ENCODE measurements around the gene LINGO3. TPM values are rescaled to one million over a fixed set of nuclear protein-coding genes. Genes with fewer than 3 reads are reported as not detected.
A peak's percentile ranks its signal among the peaks of the same experiment; 100 is the strongest.

LINGO3 gene
- total and polyA plus RNA-seq, 2 of the 8 experiments (the other 6 are each of a cell fraction or from before 2014, with no cell fraction given): 0.59 TPM; not detected in 1

GRCh38 chr19:2338751-2339643 lies 31.0 kb upstream of the LINGO3 start:
- Histone ChIP-seq H3K4me3 (ENCODE audit: extremely low read depth in 1 of 4, insufficient read depth in 2 of 4, low read depth in 3 of 4, low read length in 4 of 4) (no peak overlapping the region), H3K56ac (replicated peaks; ENCODE audit: insufficient read length, low read depth, low read length) (no peak overlapping the region), H3K36me3 (ENCODE audit: control insufficient read depth in 2 of 4, insufficient read depth in 4 of 4, low read length in 3 of 4) (peaks cover 2 to 23% (median 6%) of the 10 kb centered on the region in 4 experiments; a peak in 3 of 8 replicates), H2BK15ac (ENCODE audit: low read length) (no peak overlapping the region), H2AFZ (ENCODE audit: low read length) (no peak overlapping the region), H4K5ac (ENCODE audit: insufficient read length, low read depth, low read length) (no peak overlapping the region), H2BK120ac (replicated peaks; ENCODE audit: low read depth, low read length) (no peak overlapping the region), H2BK20ac (ENCODE audit: low read length) (no peak overlapping the region), H4K91ac (replicated peaks; ENCODE audit: insufficient read length, low read length) (no peak overlapping the region), H3K14ac (ENCODE audit: insufficient read length) (no peak overlapping the region), H2BK12ac (ENCODE audit: low read depth, low read length) (no peak overlapping the region), H3K27me3 (replicated peaks in 1 of 4; ENCODE audit: control insufficient read depth in 3 of 4, extremely low read depth in 1 of 4, insufficient read depth in 3 of 4, low read length in 3 of 4) (no peaks in the 10 kb centered on the region), H4K20me1 (replicated peaks in 1 of 2; ENCODE audit: control insufficient read depth in 1 of 2, insufficient read depth in 2 of 2, low read length in 2 of 2) (peaks cover 9 to 27% of the 10 kb centered on the region in 2 experiments), H3K79me2 (ENCODE audit: control insufficient read depth in 1 of 2, insufficient read depth in 2 of 2, low read length in 2 of 2) (peaks cover 9 to 25% of the 10 kb centered on the region in 2 experiments), H3K4me1 (replicated peaks in 1 of 4; ENCODE audit: control insufficient read depth in 3 of 4, insufficient read depth in 4 of 4, low read length in 3 of 4) (peaks cover 0 to 8% (median 2%) of the 10 kb centered on the region in 4 experiments; a peak in 4 of 7 replicates), H3K9ac (replicated peaks in 1 of 4; ENCODE audit: extremely low read depth in 1 of 4, low read depth in 3 of 4, low read length in 3 of 4) (no peak overlapping the region), H3K23me2 (ENCODE audit: low read depth, low read length) (peaks cover 3% of the 10 kb centered on the region; the same call in 1 of the 2 replicates), H3K79me1 (ENCODE audit: low read depth, low read length) (peaks cover 23% of the 10 kb centered on the region), H2BK5ac (ENCODE audit: low read depth, low read length) (no peak overlapping the region), H3K27ac (ENCODE audit: low read depth, low read length) (no peak overlapping the region), H2AK5ac (ENCODE audit: low read depth, low read length) (no peak overlapping the region), H3K4me2 (ENCODE audit: insufficient read depth in 1 of 2, low read depth in 2 of 2, low read length in 2 of 2) (no peak overlapping the region), H3K23ac (ENCODE audit: insufficient read length) (no peak overlapping the region), H3K4ac (replicated peaks; ENCODE audit: insufficient read length, low read depth, low read length) (no peak overlapping the region), H3K9me3 (ENCODE audit: insufficient read depth in 2 of 2, low read depth in 1 of 2, low read length in 1 of 2) (peaks cover 0 to 5% of the 10 kb centered on the region in 2 experiments; a peak in 1 of 4 replicates), H3K18ac (ENCODE audit: extremely low read depth, low read length) (no peak overlapping the region), H4K8ac (ENCODE audit: extremely low read depth, insufficient read depth, low read length) (peak overlapping the region; percentile 51; the same call in 1 of the 2 replicates)
- DNase-seq (ENCODE audit: low read depth in 1 of 2, low spot score in 2 of 2) (no peak), FAIRE-seq (no peak)
- CTCF ChIA-PET (ENCODE audit: partially characterized antibody): interaction anchor here (1.5 kb wide), 1 partner anchor 17 kb away, joined by 5 read pairs; no protein-coding TSS in a partner anchor
- WGBS, 2 experiments (ENCODE audit: extremely low coverage in 1 of 2, insufficient coverage in 1 of 2, insufficient read length in 1 of 2, insufficient replicate concordance in 2 of 2, low coverage in 1 of 2, low lambda C conversion rate in 2 of 2, missing lambda C conversion rate in 1 of 2): 95% methylated on average over 52 of the region's 54 CpGs; no CpG with 5 or more reads in 1 of the 2 experiments
- POLR2A ChIA-PET (ENCODE audit: partially characterized antibody): interaction anchor here (1.2 to 3.1 kb wide), 4 partner anchors 11 to 24 kb away, joined by 3 to 11 read pairs (median 6); partner anchors contain the start of genes LSM7 and SPPL2B
- no peak for TF ChIP-seq HDAC2 (IDR thresholded peaks at IDR 0.05; ENCODE audit: borderline replicate concordance in 1 of 2, low read depth in 2 of 2, low read length in 2 of 2)
- no peak for TF ChIP-seq MAFK (IDR thresholded peaks at IDR 0.05; ENCODE audit: low read depth, low read length)
- TF ChIP-seq USF2 (IDR thresholded peaks at IDR 0.05; ENCODE audit: low read length): no peak
- TF ChIP-seq SAP30 (IDR thresholded peaks at IDR 0.05; ENCODE audit: insufficient read depth, insufficient replicate concordance, low read length): no peak
- TF ChIP-seq BCL11A (IDR thresholded peaks at IDR 0.05; ENCODE audit: low read depth in 2 of 2, low read length in 2 of 2): no peak
- TF ChIP-seq EGR1 (IDR thresholded peaks at IDR 0.05; ENCODE audit: borderline replicate concordance, low read depth, low read length): no peak
- no peak for TF ChIP-seq FOSL1 (IDR thresholded peaks at IDR 0.05; ENCODE audit: insufficient read depth, low read depth, low read length)
- TF ChIP-seq POLR2AphosphoS5 (IDR thresholded peaks at IDR 0.05; ENCODE audit: low read depth, low read length): no peak
- no peak for TF ChIP-seq ZNF274 (IDR thresholded peaks at IDR 0.05; ENCODE audit: borderline replicate concordance, extremely low read depth, low read length)
- no peak for TF ChIP-seq CHD2 (IDR thresholded peaks at IDR 0.05; ENCODE audit: low read length)
